HCEC 1CT (cell line): ENCODE data around the gene TRHDE.

Experiments
- DNase-seq: peaks from one replicate; pipeline ENCODE4 v3.0.0-alpha.2; 2017

Gene TRHDE

DNA sequence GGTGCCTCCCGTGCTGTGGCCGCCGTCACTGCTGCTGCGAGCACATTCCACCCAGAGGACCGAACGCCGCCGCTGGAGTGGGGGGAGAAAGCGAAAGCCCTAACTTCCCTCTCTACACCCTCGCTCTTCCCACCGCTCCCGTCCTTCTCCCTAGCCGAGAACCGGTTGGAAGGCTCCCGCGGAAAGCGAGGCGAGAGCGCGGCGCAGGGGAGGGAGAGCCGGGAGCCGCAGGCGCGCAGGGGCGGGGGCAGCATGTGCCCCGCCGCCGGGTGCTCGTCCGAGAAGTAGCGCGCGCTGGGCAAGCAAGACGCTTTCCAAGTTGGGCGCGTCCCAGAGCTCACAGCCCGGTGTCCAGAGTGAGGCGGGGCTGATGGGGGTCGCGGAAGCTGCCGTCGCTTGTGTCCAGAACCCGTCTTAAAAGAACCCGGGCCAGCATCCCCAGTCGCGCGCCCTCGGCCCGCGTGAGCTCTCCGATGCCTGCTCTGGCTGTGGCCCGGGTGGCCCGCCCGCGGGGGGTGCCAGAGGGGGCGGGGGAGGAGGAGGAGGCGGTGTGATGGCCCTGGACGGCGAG lies at the start of gene TRHDE:
Gene TRHDE (plus strand): TSS at position 280 of the 571 bp plus-strand sequence. CDS start 274 bp downstream, at position 554.
- no peak for DNase-seq

GRCh38 chr12:72226510-72226909 lies 45.7 kb upstream of the TRHDE start:
- DNase-seq, result no peak

GRCh38 chr12:72228424-72228823 lies 43.7 kb upstream of the TRHDE start:
- no peak for DNase-seq

DNA sequence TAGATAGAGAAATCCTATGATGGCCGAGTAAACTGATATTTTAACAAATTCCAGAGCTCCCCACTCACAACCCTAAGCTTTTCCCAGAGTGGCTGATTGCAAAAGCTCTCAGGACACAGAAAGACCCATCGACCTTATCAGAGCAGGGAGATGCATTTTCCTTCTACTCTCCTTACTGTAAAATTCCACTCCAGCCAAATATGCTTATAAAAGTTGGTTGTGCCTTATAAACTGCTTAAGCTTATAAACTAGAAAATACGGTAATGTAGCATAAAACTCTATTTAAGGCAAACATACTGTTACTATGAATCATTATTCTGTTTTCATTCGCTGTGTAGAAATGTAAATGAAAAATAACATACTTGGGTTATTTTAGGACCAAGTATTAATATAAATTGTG lies 41.6 kb upstream of the TRHDE start:
- DNase-seq, result no peak

DNA sequence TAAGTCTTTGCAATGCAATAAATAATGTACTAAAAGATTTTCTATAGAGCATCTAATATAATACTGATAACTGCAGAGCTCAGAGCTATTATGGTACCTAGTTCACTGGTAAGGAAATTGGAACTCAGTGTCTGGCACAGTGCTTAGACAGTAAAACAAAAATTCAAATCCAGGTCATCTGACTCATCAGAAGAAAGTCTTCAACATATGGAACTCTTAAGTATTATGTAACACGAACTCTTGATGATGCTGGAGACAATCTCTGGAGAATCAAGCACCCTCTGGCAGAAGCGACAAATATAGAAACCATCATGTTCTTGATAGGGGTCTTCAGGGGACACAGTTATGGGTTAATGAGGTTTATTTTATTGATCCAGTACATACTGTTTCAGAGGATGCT lies 37.3 kb upstream of the TRHDE start:
- DNase-seq, result no peak

- DNase-seq, result no peak
Observed at GRCh38 chr12:72236071-72236705, 36.0 kb upstream of the TRHDE start.

DNA sequence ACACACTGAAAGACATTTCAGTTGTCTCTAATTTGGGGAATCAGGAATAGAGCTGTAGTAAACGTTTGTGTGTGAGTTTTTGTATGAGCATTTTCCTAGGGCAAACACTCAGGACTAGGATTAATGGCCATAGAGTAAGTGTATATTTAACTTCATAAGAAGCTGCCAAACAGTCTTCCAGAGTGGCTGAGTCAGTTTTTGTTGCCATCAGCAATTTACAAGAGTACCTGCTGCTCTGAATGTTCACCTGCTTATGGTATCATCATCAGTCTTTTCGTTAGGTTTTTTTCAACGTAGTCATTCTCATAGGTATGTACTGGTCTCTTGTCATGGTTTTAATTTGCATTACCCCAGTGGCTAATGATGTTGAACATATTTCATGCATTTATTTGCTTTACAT lies 30.6 kb upstream of the TRHDE start:
- no peak for DNase-seq

GRCh38 chr12:72242946-72243345 lies 29.2 kb upstream of the TRHDE start:
- no peak for DNase-seq

GRCh38 chr12:72246370-72246769 lies 25.8 kb upstream of the TRHDE start:
- DNase-seq, result no peak

- DNase-seq, result no peak
Observed at GRCh38 chr12:72250346-72250745, 21.8 kb upstream of the TRHDE start.

- DNase-seq, result no peak
Observed at GRCh38 chr12:72256725-72257124, 15.4 kb upstream of the TRHDE start.

DNA sequence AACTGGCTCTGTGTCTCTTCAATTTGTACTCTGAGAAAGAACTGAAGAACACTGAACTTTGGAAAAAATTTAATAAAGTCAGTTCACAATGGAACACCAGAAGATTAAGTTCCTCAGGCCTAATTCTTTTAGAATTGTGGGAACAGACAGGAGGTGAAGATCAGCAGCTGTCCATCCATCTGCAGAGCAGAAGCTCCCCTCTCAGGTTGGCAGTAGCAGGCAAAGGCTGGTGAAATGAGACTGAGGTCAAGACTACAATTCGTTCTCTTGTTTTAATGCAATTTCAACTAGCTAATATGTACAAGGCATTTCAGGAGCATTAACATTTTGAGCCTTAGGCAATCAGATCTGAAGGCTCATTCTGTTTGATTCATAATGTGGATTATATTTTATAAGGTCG lies 10.3 kb upstream of the TRHDE start:
- no peak for DNase-seq

DNA sequence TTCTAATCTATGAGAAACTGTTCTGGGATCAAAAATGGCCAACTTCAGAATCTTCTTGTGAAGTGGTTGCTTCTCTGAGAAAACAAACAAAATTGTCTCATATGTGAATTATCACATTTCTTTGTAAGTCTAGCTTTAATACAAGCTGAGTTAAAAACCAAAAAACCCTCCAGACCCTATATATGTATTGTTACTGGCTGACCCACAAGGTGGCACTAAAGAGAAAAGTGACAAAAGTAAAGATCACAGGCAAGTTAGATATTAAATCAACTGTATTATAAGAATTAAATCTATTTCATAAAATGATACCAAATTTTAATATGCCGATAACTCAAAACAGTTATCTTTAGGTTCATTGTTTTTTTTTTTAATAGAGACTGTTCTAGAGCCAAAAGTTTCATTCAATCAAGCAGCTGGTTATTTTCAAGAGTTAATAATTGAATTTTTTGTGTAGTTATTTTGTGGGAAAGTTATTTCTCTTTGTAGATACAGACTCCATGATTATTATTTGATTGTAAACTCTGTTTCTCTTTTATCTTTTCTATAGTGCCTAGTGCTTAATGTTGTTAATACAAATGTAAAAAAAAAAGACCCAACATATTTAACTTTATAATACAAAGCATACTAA lies 7.5 kb upstream of the TRHDE start:
- DNase-seq, result no peak

- no peak for DNase-seq
Observed at GRCh38 chr12:72267974-72268373, 4.2 kb upstream of the TRHDE start.

DNA sequence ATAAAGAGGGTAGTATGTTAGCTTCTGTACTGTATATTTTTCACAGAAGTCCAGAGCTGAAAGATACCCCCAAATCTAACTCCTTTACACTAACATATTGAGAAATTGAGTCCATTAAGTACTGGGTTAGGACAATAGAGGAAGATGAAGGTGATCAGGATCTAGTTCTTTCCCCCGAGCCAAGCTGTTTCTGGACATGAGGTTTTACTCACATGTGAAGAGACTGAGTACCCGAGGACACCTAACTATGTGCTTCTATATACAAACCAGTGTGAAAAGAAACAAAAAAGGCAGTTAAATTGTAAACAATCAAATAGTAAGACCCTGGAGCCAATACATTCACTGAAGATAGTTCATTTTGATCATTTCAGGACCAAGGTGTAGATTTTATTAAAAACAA lies 3.8 kb upstream of the TRHDE start:
- DNase-seq, result no peak

- no peak for DNase-seq
Observed at GRCh38 chr12:72269491-72269890, 2.7 kb upstream of the TRHDE start.

DNA sequence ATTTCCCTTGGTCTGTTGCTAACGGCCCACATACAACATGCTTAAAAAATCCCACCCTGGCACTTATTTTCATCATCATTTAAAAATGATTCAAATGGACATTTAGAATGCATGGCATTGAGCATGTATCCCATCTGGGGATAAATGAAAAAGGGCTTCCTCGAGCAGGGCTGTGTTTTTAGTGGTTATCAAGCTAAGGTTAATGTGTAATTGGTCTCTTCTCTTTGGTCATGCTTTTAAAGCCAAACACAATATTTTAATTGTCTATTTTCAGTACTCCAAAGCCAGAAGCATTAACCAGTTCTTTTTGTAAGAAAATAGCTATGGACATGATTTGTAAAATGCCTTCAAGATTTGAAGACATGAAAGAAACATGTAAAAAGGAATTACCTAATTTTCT lies 1.9 kb upstream of the TRHDE start:
- DNase-seq, result no peak

DNA sequence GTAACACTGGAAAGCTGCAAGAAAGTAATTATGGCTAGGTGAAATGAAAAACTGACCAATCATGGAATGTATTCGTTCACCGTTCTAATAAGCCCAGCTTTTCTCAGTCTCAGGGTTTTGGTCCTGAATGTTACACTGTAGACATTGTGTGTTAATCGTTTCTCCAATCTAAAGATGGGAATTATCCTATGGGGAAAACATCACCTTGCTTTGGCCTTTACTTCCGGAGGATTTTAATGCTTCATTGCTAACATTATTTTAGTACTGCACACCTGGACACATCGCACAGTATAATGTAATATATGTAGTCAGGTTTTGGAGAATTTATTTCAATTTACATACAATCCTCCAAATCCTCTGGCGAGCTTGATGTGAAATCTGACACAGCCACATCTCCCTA lies 1.2 kb upstream of the TRHDE start:
- DNase-seq, result no peak

- no peak for DNase-seq
Observed at GRCh38 chr12:72271451-72272090, 599 bp upstream of the TRHDE start.

DNA sequence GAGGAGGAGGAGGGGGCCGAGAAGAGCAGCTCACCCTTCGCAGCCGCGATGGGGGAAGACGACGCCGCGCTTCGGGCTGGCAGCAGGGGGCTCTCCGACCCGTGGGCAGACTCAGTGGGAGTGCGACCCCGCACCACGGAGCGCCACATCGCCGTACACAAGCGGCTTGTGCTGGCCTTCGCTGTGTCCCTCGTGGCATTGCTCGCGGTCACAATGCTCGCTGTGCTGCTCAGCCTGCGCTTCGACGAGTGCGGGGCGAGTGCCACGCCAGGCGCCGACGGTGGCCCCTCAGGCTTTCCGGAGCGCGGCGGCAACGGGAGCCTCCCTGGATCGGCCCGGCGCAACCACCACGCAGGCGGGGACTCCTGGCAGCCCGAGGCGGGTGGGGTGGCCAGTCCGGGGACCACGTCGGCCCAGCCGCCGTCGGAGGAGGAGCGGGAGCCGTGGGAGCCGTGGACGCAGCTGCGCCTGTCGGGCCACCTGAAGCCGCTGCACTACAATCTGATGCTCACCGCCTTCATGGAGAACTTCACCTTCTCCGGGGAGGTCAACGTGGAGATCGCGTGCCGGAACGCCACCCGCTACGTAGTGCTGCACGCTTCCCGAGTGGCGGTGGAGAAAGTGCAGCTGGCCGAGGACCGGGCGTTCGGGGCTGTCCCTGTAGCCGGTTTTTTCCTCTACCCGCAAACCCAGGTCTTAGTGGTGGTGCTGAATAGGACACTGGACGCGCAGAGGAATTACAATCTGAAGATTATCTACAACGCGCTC lies 745 bp downstream of the TRHDE start:
- DNase-seq, result no peak

GRCh38 chr12:72273499-72273837 lies 1.3 kb downstream of the TRHDE start:
- no peak for DNase-seq

DNA sequence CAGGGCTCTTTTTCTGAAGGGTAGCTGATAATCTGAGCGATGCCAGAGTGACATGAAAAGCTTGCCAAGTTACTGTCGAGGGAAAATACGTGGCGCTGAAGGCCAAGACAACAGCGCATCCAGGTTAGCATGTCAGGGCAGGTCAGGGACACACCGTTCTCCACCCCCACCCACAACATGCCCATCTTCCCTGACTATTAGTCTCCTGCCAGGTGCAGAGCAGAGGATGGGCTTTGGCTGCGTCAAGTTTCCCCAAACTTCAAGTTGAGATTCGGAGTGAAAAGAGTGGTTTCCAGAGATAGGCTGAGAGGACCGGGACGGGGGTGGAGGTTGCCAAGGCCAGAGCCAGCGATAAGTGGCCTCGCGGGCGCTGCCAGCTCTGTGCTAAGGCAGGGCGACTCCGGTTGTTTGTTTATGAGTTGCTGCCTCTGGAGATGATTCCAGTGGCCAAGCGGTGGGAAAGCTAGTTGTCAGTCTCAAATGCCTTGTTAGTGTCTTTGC lies 1.7 kb downstream of the TRHDE start:
- DNase-seq, result no peak

DNA sequence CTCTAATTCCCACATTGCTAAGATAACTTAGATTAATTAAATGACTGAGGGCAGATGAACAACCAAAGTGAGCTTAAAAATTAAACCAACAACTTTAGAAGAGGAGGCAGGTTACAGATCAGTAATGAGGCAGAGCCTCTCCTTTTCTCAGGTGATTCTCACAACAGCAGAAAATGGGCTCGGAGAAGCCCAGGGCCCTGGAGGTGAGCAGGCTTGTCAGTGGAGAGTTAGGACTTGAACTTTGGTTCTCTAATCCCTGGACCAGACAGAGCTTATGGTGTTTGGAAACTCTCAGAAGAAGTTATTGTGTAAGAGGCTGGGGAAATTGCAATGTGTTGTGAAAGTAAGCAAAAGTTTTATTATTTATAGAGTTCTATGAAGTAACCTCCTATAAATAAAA lies 2.8 kb downstream of the TRHDE start:
- no peak for DNase-seq
